KBM-7 (cell line): ENCODE measurements around the gene OOEP.
A peak's percentile ranks its signal among the peaks of the same experiment; 100 is the strongest.
"Not testable (repeated sequence)": the region's sequence is repeated elsewhere in the genome, so short reads cannot be mapped to it uniquely, and the experiment has no call there.

Experiments
- DNase-seq: peaks from one replicate; pipeline ENCODE4 v3.0.0-alpha.2; 2015
- in situ Hi-C: fragments of 300-500 bp; cut with MboI; formaldehyde crosslinking; loops from 2 replicates; pipeline ENCODE4 v1.14.3; 2020; ENCODE audit warnings: low sequenced_read_pairs, low pct_unique_long_range_greater_than_20kb, mixed read lengths

The OOEP gene

DNA sequence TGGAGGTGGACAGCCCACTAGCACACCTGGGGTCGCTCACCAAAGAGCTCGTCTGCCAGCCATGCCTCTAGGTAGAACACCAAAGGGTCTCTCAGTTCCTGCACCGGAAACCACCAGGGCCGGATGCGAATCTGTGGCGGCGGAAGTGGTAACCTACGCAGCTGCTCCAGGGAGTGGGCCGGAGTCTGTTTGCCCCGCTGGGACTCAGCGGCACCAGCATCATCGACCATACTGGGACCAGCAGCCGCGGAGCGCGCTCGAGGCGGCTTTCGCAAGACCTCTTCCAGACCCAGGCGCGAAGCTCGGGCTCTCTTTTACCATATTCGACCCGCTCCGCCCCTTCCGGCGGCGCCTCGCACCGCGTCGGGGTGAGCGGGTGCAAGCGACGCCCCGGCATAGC, at the start of gene OOEP:
OOEP (minus strand) TSS at position 335 of the 400 bp plus-strand sequence; CDS start at position 230, 105 bp downstream.
- in situ Hi-C loops = no loop called here
- DNase-seq = no peak

DNA sequence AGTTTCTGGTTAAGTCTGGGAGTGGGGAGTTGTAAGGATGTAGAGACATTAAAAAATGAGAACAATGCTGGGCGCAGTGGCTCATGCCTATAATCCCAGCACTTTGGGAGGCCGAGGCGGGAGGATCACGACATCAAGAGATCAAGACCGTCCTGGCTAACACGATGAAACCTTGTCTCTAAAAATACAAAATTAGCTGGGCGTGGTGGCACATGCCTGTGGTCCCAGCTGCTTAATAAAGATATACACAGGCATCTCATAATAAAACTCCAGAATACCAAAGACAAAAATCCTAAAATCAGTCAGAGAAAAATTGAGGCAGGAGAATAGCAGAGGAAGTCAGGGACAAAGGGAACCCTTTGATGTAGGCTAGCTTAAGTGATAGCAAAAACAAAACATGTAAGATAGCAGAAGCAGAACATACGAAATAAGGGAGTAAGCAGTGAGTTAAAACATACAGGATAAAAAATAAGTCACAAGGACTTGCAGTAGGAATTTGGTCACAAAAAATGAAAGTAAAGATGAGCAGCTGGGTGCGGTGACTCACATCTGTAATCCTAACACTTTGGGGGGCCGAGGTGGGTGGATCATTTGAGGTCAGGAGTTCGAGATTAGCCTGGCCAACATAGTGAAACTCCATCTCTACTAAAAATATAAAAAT, 48.5 kb upstream of the OOEP start:
- in situ Hi-C loops = no loop called here
- DNase-seq = no peak

DNA sequence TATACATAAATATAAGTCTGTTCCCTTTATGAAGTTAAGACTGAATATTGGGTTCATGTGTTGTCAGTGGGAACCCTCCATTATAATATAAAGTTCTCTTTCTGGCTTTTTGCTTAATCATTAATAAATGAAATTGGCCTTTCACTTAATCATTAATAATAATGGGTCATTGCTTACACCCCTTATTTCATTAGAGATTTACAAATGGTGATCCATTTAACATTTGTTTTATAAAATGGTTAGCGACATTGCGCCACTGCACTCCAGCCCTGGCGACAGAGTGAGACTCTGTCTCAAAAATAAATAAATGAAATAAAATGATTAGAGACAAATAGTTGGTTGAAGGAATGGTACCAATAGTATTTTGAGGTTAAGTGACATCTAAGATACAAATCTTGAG, 43.4 kb upstream of the OOEP start:
- in situ Hi-C loops = no loop called here

DNA sequence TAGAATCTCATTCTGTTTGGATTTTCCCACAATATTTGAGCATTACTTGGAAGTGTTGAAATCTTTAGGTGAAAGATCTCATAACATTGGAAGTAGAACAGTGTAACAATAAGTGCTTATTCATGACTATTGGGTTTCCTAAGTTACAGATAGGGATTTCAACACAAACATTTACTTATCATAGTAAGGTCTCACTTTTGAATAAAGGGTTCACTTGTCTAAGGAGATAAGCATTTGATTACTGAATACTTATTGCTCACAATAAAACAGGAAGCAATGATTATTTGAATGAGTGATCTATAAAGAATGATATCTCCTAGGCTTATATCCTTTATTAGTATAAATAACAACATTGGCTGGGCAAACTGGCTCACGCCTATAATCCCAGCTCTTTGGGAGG, 39.7 kb upstream of the OOEP start:
- DNase-seq = no peak
- in situ Hi-C loops = no loop called here

More for the DNA sequence above, 43.4 kb upstream of the OOEP start:
- no peak for DNase-seq

DNA sequence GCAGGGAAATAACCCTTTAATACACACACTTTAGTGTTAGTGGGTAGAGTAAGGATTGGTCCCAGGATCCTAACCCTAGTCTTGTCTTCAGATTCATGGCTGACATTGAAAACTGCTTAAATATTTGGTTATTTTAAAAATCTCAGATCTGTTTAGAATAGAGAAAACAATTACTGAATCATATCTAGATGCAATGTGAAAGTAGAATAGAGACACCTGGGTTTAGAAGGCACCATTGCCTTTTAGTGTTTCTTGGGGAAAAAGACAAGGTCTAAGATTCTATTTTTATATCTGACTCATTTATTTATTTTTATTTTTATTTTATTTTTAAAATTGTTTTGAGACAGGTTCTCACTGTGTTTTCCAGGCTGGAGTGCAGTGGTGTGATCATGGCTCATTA, 31.0 kb upstream of the OOEP start:
- DNase-seq = no peak
- in situ Hi-C loops = no loop called here

DNA sequence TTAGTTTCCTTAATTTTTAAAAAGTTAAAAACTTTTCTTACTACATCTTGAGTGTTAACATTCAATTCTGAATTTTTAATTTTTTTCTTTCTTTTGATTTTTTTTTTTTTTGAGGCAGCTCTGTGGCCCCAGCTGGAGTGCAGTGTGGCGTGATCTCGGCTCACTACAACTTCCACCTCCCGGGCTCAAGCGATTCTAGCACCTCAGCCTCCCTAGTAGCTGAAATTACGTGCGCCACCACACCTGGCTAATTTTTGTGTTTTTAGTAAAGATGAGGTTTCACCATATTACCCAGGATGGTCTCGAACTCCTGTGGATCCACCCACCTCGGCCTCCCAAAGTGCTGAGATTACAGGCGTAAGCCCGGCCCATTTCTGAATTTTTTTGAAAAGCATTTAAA, 26.2 kb upstream of the OOEP start:
- in situ Hi-C loops = no loop called here
- no peak for DNase-seq

DNA sequence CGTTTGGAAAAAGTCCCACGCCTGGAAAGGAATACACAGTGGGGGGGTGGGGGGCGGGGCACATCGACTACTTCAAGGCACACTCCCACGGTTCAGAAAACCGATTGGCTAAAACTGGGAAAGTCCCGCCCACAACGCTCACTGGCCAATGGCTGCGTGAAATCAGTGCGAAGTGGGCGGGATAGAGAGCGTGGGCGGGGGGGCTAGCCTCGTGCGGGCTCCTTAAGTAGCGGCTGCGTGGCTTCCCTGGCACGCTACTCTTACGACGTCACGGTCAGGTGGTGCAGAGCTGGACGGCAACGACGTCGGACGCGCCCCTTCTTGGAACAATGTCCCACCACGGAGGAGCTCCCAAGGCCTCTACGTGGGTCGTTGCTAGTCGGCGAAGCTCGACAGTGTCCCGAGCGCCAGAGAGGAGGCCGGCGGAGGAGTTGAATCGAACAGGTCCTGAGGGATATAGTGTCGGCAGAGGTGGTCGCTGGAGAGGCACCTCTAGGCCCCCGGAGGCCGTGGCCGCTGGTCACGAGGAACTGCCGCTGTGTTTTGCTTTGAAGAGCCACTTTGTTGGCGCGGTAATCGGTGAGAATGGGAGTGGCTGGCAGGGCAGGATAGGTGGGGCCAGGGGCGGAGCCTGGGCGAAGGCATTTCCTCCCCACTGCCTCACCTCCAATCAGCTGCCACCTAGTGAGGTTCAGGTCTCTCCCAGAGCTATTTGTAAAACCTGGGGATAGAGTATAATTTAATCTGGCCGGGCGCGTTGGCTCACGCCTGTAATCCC, 25.1 kb upstream of the OOEP start, which contains the start of gene DDX43:
DDX43 (plus strand) TSS at position 252 of the 778 bp plus-strand sequence; CDS start at position 330, 78 bp downstream.
- in situ Hi-C loops = no loop called here
- no peak for DNase-seq

DNA sequence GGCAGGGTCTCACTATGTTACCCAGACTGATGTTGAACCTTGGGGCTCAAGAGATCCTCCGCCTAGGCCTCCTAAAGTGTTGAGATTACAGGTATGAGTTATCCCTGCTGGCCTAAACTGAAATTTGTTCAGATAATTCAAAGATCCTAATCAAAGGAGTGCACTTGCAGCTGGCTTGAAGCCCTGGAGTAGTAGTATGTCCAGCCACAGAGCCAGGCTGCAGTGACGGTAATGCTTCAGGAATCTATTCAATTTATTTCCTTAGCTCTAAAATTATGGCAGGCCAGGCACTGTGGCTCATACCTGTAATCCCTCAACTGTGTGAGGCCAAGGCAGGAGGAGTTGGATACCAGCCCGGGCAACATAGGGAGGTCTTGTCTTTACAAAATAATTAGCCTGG, 23.6 kb upstream of the OOEP start:
- DNase-seq = no peak
- in situ Hi-C loops = no loop called here

DNA sequence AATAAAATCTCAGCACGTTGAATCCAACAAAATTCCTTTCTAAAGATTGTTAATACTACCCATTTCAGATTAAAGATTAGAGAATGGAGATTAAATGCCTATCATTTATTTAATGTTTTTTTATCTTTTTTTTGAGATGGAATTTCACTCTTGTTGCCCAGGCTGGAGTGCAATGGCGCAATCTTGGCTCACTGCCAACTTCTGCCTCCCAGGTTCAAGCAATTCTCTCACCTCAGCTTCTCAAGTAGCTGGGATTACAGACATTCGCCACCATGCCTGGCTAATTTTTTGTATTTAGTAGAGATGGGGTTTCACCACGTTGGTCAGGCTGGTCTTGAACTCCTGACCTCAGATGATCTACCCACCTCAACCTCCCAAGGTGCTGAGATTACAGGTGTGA, 22.5 kb upstream of the OOEP start:
- DNase-seq, in situ Hi-C loops: not testable (repeated sequence)

DNA sequence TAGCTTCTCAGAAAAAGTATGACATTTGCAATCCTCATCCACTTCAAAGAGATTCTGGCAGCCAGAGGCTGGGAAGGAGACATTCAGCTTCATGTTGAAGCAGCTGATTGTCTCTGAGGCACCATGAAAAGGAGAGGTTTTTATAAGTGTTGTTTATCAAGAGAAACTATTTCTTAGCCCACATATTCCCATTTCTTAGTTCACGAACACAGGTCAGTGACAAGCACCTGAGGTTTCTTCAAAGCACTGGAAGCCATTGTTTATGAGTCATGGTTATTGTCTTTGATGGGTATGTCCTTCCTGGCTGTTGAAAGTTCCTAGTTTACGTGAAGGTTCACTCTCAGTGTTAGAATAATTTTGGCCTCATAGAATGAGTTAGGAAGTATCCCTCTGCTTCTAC, 22.0 kb upstream of the OOEP start:
- in situ Hi-C loops = no loop called here
- DNase-seq = no peak

DNA sequence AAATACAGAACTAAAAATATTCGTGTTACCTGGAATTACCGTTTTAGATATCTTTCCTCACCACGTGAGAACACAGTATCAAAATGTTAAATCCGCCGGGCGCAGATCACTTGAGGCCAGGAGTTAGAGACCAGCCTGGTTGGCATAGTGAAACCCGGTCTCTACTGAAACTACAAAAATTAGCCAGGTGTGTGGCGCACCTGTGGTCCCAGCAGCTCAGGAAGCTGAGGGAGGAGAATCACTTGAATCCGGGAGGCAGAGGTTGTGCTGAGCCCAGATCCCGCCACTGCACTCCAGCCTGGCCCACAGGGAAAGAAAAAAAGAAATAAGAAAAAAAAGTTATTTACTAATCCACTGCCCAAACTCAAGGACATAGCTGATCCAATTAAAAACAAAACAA, 20.2 kb upstream of the OOEP start:
- no peak for DNase-seq
- in situ Hi-C loops = no loop called here

DNA sequence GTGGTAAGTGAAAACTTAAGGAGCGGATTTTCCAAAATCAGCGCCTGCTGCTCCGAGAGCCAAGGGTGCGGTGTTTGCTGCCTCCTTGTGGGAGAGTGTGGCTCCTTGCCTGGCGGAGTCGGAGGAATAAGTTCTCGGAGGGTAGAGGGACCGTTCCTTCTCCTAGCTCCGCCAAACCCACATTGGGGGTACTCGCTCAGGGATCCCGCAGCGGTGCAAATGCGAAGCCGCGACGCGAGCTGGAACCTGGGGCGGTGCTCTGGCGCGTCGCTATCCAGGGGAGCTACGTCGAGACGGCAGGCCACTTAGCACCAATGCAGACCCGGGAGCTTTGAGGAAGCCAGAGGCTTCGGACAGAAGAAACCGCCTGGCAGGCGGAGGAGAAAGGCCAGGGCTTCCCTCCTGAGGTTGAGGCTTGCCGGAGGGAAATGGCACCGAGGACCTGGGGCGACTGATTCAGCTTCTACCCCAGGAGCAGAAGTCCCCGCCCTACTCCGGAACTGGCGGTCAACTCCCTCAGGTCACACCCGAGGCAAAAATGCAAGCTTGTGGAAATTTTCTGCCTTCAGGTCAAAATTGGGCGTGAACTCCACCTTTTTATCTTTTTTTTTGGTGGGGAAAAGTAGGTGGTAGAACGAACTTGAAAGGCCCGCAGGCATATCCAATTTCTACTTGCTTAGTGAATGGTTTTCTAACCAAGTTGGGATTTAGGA, 19.3 kb upstream of the OOEP start:
- in situ Hi-C loops = no loop called here
- peak; percentile 83 for DNase-seq

DNA sequence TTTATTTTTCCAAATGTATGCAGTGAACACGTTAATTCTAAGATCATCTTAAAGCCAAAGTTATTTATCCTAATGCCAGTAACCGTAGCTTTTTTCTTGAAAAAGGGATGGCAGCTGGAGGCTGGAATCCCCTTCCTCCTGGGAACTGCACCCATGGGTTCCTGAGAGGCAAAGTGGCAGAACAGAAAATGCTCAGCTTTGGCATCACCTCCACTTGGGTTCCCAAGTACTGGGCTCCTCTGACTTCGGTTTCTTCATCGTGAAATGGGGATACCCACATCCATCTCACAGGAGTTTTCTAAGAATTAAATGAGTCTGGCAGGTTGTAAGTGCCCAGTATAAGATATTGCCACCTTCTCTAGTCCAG, 18.7 kb upstream of the OOEP start:
- DNase-seq = no peak
- in situ Hi-C loops = no loop called here

DNA sequence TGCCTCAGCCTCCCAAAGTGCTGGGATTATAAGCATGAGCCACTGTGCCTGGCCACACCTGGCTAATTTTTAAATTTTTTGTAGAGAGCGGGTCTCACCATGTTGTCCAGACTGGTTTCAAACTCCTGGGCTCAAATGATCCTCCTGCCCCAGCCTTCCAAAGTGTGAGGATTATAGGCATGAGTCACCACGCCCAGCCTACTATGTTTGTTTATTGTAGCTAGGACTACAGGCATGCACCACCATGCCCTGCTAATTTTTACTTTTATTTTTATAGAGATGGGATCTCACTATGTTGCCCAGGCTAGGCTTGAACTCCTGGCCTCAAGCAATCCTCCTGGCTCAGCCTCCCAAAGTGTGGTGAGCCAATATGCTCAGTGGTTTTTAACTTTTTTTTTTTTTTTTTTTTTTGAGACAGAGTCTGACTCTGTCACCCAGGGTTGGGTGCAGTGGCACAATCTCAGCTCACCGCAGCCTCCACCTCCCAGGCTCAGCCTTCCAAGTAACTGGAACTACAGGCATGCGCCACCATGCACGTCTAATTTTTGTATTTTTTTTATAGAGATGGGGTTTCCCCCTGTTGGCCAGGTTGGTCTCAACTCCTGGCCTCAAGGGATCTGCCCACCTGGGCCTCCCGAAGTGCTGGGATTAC, 12.9 kb upstream of the OOEP start:
- DNase-seq = no peak
- in situ Hi-C loops = no loop called here

DNA sequence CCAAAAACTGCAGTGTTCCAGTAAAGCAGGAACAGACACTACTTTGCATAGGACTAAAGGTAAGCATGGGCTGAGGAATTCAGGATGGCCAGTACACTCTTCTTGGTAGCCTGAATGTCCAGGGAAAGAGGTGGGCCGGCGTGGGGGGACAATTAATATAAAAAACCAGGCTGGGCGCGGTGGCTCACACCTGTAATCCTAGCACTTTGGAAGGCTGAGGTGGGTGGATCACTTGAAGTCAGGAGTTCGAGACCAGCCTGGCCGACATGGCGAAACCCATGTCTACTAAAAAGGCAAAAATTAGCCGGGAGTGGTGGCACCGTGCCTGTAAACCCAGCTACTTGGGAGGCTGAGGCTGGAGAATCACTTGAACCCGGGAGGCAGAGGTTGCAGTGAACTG, 11.8 kb upstream of the OOEP start:
- DNase-seq, in situ Hi-C loops: not testable (repeated sequence)

DNA sequence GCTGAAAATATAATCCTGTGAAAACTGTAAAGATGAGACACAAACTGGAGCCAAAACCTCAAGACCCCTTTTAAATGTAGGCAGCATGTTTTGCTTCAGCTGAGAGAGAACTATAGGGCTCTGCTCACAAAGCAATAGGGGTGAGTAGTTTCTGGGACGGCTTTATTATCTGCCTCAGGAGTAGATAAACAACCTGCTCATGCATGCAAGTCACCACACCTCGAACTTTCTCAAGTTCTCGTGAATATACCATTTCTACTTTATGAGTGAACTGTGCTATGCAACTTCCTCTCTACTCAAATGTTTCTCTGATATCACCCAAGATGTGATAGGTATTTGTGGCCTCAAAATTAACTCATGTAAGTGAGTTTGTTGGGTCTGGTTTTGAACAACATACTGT, 7.5 kb upstream of the OOEP start:
- DNase-seq = no peak
- in situ Hi-C loops = no loop called here

DNA sequence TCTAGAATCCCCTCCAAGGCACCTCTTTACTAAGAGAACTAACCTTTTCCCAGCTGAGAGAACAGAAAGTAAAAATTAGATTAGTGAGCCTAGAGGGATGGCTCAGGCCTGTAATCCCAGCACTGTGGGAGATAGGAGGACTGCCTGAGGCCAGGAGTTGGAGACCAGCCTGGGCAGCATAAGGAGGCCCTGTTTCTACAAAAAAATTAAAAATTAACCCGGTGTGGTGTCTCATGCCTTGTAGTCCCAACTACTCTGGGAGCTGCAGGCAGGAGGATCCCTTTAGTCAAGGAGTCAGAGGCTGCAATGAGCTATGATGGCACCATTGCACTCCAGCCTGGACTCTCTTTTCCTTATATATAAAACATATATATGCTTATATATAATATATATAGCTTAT, 5.5 kb upstream of the OOEP start:
- in situ Hi-C loops = no loop called here
- no peak for DNase-seq

DNA sequence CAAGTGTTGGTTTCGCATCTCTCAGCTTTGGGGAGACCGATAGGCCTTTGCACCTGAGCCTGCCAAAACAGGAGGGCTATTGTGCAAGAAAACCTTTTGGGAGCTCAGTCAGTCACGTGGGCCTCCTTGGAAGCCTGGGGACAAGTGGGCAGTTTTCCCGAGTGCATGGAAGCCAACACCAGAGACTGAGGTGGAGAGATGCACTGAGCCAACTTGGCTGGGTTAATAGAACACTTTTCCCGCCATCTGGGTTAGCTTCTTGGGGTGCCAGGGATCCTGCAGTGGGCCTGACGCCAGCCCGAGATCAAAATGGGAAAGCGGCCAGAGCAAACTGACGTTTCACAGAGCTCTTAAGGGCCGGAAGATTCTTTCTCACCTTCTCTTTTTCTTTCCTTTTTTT, 2.8 kb upstream of the OOEP start:
- DNase-seq = no peak
- in situ Hi-C loops = no loop called here

DNA sequence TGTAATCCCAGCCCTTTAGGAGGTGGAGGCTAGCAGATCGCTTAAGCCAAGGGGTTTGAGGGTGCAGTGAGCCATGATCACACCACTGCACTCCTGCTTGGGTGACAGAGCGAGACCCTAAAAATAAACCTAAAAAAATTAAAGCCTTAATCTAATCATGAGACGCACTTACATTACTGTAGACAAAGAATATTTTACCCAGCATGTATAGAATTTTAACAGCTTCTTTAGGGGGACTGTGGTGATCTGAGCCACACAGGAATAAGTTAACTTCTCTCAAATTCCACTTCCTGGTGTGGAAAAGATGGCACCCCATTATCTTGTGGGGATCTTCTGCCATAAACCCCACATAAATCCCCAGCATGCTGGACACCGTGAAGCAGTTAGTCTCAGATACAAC, 2.3 kb upstream of the OOEP start:
- DNase-seq = no peak
- in situ Hi-C loops = no loop called here

DNA sequence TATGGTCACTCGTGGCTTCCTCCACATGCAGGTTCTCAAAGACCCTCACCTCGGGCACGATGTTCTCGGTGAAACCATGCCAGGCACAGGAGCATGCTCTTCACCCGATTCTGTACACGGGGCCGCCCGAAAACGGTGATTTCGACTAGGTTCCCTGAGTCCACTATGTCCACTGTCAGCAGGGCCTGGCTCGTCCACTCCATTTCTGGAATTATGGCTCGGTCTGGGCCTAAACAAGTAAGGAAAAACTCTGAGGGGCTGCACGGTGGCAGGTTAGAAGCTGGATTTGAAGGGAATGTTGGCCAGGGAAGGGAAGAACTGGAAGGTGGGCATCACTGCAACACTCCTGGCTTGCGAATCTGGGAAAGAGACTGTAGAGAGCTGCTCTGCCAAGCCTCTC, 540 bp downstream of the OOEP start:
- DNase-seq = no peak
- in situ Hi-C loops = no loop called here
